Transverse colon (tissue), 3 donors: Measurements from ENCODE around the gene CHCHD10.

Source experiments
- EP300 ChIP-seq: sonication (generic); formaldehyde crosslinking; IDR thresholded peaks from one replicate; pipeline ENCODE4 v1.6.1; 2017; ENCODE audit warnings: antibody characterized with exemption, low read depth
- POLR2A ChIP-seq: fragments of 450-650 bp; IDR thresholded peaks from one replicate; pipeline ENCODE4 v1.6.1; 2016; ENCODE audit warnings: antibody characterized with exemption, mild to moderate bottlenecking, moderate library complexity
- TF ChIP-seq, protein P1 (sequence below), 5 experiments: fragments of 200-600 bp in 3 of 5; fragments of 450-650 bp in 2 of 5; sonication (generic) in 3 of 5; IDR thresholded peaks; 1 replicate in 2 of 5; 2 replicates in 3 of 5; pipeline ENCODE4 v1.5.1; 2016 to 2017; ENCODE audit warnings: antibody characterized with exemption in 5 of 5, inconsistent platforms in 3 of 5, mild to moderate bottlenecking in 2 of 5, moderate library complexity in 1 of 5

DNA sequence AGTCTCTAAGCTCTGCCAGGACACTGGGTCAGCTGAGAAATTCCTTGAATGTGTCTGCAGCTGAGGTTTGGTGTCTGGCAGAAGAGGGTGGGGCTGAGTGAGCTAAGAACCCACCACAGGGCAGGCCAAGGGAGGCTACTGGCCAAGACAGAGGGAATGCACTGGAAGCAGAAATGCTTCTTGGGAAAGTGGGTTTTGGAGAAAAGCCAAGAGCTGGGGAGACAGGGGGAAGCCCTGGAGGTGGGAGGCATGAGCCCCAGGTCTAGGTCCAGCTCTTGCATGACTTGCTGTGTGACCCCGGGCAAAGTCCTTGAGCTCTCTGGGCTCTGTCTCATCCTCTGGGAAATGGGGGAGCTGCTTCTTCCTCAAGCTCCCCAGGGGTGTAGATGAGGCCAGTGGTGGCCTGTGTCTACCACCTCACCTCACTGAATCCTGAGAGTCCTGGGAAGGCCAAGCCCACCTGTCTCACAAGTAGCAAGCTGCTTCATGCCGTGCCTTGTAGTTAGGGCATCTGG, 7.2 kb upstream of the CHCHD10 start:
- TF ChIP-seq, protein P1, sequence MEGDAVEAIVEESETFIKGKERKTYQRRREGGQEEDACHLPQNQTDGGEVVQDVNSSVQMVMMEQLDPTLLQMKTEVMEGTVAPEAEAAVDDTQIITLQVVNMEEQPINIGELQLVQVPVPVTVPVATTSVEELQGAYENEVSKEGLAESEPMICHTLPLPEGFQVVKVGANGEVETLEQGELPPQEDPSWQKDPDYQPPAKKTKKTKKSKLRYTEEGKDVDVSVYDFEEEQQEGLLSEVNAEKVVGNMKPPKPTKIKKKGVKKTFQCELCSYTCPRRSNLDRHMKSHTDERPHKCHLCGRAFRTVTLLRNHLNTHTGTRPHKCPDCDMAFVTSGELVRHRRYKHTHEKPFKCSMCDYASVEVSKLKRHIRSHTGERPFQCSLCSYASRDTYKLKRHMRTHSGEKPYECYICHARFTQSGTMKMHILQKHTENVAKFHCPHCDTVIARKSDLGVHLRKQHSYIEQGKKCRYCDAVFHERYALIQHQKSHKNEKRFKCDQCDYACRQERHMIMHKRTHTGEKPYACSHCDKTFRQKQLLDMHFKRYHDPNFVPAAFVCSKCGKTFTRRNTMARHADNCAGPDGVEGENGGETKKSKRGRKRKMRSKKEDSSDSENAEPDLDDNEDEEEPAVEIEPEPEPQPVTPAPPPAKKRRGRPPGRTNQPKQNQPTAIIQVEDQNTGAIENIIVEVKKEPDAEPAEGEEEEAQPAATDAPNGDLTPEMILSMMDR (IDR thresholded peaks at IDR 0.05), result no peak
- TF ChIP-seq POLR2A (no peak), EP300 (no peak)
